ENCODE data around the gene ZMPSTE24. TPM values are rescaled to one million over a fixed set of nuclear protein-coding genes. Genes with fewer than 3 reads are reported as not detected.

ZMPSTE24 gene
- total and polyA plus RNA-seq, 11 donors = 20.3 to 45.8 (median 31.7) TPM

DNA sequence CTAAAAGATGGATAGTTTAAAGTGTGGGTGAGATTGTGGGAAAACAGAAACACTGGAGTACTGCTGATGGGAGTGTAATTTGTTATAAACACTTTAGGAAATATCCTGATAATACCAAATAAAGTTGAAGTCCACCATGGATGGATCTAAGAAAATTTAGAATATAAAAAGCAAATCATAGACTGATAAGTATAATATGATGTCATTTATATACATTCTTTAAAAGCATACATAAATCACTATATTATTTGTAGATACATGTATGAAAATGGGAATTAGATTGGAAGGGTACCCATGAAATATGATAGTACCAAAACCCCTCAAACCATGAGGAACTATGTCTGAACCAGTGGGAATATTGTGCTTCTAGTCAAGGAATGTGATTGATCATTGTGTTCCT is 7.9 kb downstream of the ZMPSTE24 start:
- Histone ChIP-seq H3K9me3 (no peaks in the 10 kb centered on the region), H3K4me3 (peak overlapping the region in 1 of 12 donors; percentile 34), H3K27ac (peak overlapping the region in 8 of 12 donors; percentile 50 to 88 (median 70)), H3K36me3 (peaks cover 0 to 99% (median 86%) of the 10 kb centered on the region in 9 donors), H3K4me1 (peaks cover 4 to 56% (median 28%) of the 10 kb centered on the region in 12 donors), H3K27me3 (no peaks in the 10 kb centered on the region)
- ATAC-seq = no peak
- intact Hi-C loops (cut with DNase I) = no loop called here
- TF ChIP-seq, protein P1, sequence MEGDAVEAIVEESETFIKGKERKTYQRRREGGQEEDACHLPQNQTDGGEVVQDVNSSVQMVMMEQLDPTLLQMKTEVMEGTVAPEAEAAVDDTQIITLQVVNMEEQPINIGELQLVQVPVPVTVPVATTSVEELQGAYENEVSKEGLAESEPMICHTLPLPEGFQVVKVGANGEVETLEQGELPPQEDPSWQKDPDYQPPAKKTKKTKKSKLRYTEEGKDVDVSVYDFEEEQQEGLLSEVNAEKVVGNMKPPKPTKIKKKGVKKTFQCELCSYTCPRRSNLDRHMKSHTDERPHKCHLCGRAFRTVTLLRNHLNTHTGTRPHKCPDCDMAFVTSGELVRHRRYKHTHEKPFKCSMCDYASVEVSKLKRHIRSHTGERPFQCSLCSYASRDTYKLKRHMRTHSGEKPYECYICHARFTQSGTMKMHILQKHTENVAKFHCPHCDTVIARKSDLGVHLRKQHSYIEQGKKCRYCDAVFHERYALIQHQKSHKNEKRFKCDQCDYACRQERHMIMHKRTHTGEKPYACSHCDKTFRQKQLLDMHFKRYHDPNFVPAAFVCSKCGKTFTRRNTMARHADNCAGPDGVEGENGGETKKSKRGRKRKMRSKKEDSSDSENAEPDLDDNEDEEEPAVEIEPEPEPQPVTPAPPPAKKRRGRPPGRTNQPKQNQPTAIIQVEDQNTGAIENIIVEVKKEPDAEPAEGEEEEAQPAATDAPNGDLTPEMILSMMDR (IDR thresholded peaks at IDR 0.05) = no peak
- TF ChIP-seq POLR2A (IDR thresholded peaks at IDR 0.05) = no peak
- no peak for DNase-seq

DNA sequence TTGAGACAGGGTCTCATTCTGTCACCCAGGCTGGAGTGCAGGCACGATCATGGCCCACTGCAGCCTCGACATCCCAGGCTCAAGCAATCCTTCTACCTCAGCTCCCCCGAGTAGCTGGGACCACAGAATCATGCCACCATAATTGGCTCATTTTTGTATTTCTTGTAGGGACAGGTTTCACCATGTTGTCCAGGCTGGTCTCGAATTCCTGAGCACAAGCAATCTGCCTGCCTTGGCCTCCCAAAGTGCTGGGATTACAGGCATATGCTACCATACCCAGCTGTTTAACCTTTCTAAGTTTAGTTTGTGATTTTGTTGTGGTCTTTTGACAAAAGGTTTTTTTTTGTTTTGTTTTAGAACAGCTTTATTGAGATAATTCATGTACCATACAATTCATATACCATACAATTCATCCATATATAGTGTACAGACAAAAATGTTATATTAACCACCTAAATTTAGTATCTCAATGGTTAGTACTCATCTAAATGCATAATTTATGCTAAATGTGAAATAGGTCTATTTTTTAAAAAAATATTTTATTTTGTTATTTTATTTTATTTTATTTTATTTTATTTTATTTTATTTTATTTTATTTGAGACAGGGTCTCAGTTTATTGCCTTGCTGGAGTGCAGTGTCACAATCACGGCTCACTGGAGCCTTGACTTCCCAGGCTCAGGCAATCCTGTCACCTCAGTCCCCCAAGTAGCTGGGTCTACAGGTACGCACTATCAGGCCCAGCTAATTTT is 8.9 kb downstream of the ZMPSTE24 start:
- TF ChIP-seq, protein P1 (IDR thresholded peaks at IDR 0.05) = no peak
- TF ChIP-seq POLR2A (IDR thresholded peaks at IDR 0.05) = no peak
- H3K9me3 ChIP-seq = no peaks in the 10 kb centered on the region
- H3K36me3 ChIP-seq = peaks cover 0 to 99% (median 86%) of the 10 kb centered on the region in 9 donors
- WGBS, 4 donors = 86 to 97% (median 90%) methylated on average over 6 of the region's 6 CpGs
- no peak for DNase-seq
- H3K4me3 ChIP-seq = peak overlapping the region in 2 of 12 donors; percentile 9 to 34
- peaks cover 4 to 51% (median 26%) of the 10 kb centered on the region in 12 donors for H3K4me1 ChIP-seq
- no peaks in the 10 kb centered on the region for H3K27me3 ChIP-seq
- ATAC-seq = peak in 1 of 4 donors; percentile 8
- H3K27ac ChIP-seq = peak overlapping the region; percentile 28 to 88 (median 73)
- intact Hi-C loops (cut with DNase I) = no loop called here

DNA sequence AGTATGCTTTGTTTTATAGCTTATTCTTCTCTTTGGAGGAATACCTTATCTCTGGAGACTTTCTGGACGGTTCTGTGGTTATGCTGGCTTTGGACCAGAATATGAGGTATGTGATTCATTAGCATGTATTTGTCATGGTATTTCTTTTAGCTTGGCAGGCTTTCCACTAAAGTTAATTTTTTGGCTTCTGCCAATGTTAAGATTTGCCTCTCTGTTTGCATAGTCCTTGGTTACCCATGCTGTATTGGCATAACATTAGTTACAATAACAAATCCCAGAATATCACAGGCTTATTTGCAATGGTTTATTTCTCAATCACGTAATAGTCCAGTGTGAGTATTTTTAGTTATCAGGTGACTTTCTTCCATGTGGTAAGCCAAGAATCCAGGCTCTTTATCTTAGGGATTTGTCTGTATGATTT is 9.7 kb downstream of the ZMPSTE24 start:
- DNase-seq (peak in 1 of 5 donors; percentile 12), ATAC-seq (peak; percentile 77 to 93 (median 92))
- Histone ChIP-seq H3K36me3 (peaks cover 0 to 99% (median 86%) of the 10 kb centered on the region in 9 donors), H3K4me3 (peak overlapping the region in 2 of 12 donors; percentile 9 to 34), H3K9me3 (no peaks in the 10 kb centered on the region), H3K27ac (peak overlapping the region; percentile 28 to 88 (median 73)), H3K27me3 (no peaks in the 10 kb centered on the region), H3K4me1 (peaks cover 4 to 43% (median 20%) of the 10 kb centered on the region in 12 donors)
- intact Hi-C loops (cut with DNase I) = no loop called here
- WGBS, 4 donors = 35 to 45% (median 38%) methylated on average over 2 of the region's 2 CpGs
- TF ChIP-seq, protein P1 (IDR thresholded peaks at IDR 0.05) = no peak
- no peak for TF ChIP-seq POLR2A (IDR thresholded peaks at IDR 0.05)

DNA sequence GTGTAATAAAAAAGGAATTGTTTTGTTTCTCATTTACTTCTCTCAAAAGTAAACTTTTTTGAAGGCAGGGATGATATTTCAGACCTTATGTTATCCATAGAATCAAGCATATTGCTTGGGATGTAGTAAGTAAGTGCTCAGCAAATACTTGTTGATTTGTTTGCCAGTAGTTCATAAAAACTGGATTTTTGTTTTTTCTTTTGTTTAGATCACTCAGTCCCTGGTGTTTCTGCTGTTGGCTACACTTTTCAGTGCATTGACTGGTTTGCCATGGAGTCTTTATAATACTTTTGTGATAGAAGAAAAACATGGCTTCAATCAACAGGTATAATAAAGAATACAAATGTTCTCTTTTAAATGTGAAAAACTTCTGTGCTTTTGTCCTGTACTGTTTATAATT is 10.2 kb downstream of the ZMPSTE24 start:
- H3K27me3 ChIP-seq = no peaks in the 10 kb centered on the region
- H3K9me3 ChIP-seq = no peaks in the 10 kb centered on the region
- TF ChIP-seq POLR2A (IDR thresholded peaks at IDR 0.05) = no peak
- TF ChIP-seq, protein P1 (IDR thresholded peaks at IDR 0.05) = no peak
- DNase-seq = no peak
- peaks cover under 1 to 39% (median 15%) of the 10 kb centered on the region in 12 donors for H3K4me1 ChIP-seq
- no peak overlapping the region for H3K4me3 ChIP-seq
- peak overlapping the region; percentile 3 to 88 (median 73) for H3K27ac ChIP-seq
- intact Hi-C loops (cut with DNase I) = no loop called here
- no peak for ATAC-seq
- H3K36me3 ChIP-seq = peaks cover 0 to 99% (median 86%) of the 10 kb centered on the region in 9 donors
